ENCODE measurements around the gene ARAP1.

DNA sequence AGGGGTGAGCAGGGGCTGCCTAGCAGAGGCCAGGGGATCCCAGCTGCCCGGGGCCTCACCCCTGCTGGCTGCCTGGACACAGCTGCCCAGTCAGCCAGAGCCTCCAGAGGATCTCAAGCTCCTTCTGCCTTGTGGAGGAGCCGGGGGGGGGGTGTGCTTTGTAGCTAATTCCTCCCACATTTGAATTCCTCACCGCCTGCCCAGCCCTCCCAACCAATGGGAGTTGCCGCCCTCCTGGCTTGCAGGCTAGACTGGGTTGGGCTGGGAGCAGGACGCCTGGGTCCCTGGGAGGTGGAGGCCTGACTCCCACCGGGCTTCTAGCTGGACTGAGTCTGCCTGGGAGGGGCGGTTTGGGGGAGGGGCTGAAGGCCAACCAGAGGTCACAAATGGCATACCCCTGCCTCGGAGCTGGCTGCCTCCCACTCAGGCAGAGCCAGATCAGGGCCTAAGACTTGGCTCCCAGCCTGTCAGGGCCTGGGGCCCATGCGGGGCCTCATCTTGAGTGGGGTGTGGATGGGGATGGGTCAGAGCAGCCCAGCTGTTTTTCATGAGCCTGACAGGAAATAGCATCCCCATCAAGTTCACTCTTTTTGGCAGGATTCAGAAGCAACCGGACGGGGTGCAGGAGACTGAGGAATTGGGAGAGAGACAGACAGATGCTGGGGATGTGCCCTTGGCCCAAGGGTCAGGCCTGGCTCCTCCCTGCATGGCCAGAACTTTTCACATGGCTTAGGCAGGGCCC lies 48.8 kb downstream of the ARAP1 start:
- no peak for TF ChIP-seq CTCF (IDR thresholded peaks at IDR 0.05)
- TF ChIP-seq POLR2A (IDR thresholded peaks at IDR 0.05), result no peak
